H1 (cell line): ENCODE results near the gene VASH1. TPM values are rescaled to one million over a fixed set of nuclear protein-coding genes. Genes with fewer than 3 reads are reported as not detected.

Source experiments
- JUN ChIP-seq: IDR thresholded peaks from 2 replicates; pipeline ENCODE4 v1.6.1; 2011; ENCODE audit warnings: low read depth, mild to moderate bottlenecking, improper control_type of control experiment, low read length
- PHF8 ChIP-seq: fragments of 200-600 bp; sonication (generic); conservative IDR thresholded peaks from 2 replicates; pipeline ENCODE4 v1.7.1; 2012; ENCODE audit warnings: low read depth, mild to moderate bottlenecking, inconsistent platforms, low read length, moderate library complexity
- RAD21 ChIP-seq, 2 experiments: IDR thresholded peaks in 1 of 2; conservative IDR thresholded peaks in 1 of 2; 2 replicates each; pipeline ENCODE4 v1.6.1; 2011; ENCODE audit warnings: low read depth in 2 of 2, low read length in 2 of 2, improper control_type of control experiment in 1 of 2, inconsistent platforms in 1 of 2, mild to moderate bottlenecking in 1 of 2, moderate library complexity in 1 of 2
- polyA plus RNA-seq, 7 experiments: library from polyadenylated mRNA; depleted of rRNA in 3 of 7; stranded (reverse) in 5 of 7; unstranded in 2 of 7; fragments of >200 nt in 5 of 7; fragments of 200-250 nt in 2 of 7; gene quantifications; 1 replicate in 5 of 7; 2 replicates in 1 of 7; 4 replicates in 1 of 7; pipeline versions ENCODE4 v1.2.1 to v1.2.3, GENCODE V29; 2011 to 2013; ENCODE audit warnings: missing spikeins in 2 of 7, mixed read lengths in 2 of 7
- total RNA-seq: library from RNA; stranded (reverse); fragmentation: NEBNext Ultra II Directional; extraction: Animal tissue kit (Norgen Biotek cat#: 25700); gene quantifications from 2 replicates; pipeline ENCODE4 v1.2.1, GENCODE V29; 2021

VASH1 gene
- total and polyA plus RNA-seq, 2 of the 8 experiments (the other 6 are each of a cell fraction or from before 2014, with no cell fraction given) = 3.1 to 6.4 TPM

- TF ChIP-seq RAD21 (IDR thresholded peaks at IDR 0.05 in 1 of 2, conservative IDR thresholded peaks at IDR 0.05 in 1 of 2; ENCODE audit: low read depth in 2 of 2, low read length in 2 of 2) (no peak), PHF8 (no peak), JUN (no peak)
- TF ChIP-seq, all 59 proteins: peak for 0
Observed at GRCh38 chr14:76784266-76784874, 23.1 kb downstream of the VASH1 start (continued).
